SK-N-MC (cell line): ENCODE measurements around the gene DENND5B.

Experiments
- EZH2 ChIP-seq: fragments of 200-600 bp; sonication (generic); IDR thresholded peaks from one replicate; pipeline ENCODE4 v1.6.1; 2017; ENCODE audit warnings: antibody characterized with exemption
- POLR2AphosphoS5 ChIP-seq: IDR thresholded peaks from 2 replicates; pipeline ENCODE4 v1.6.1; 2012; ENCODE audit warnings: mild to moderate bottlenecking, low read depth, low read length, borderline replicate concordance

- no peak for TF ChIP-seq POLR2AphosphoS5
- TF ChIP-seq EZH2 = no peak
Measured at GRCh38 chr12:31498424-31498823, 92.5 kb downstream of the DENND5B start.
